GM18507 (cell line): Measurements from ENCODE around the gene KCNT1.

ENCODE experiments used
- DNase-seq: peaks from one replicate; pipeline ENCODE4 v3.0.0; 2011; ENCODE audit warnings: low read depth; ENCODE audit not compliant: insufficient read length; ENCODE audit errors: extremely low spot score
- FAIRE-seq: peaks from 2 replicates; lab custom pipeline; 2011; peaks lifted over from hg19 to GRCh38; lab: Jason Lieb, UNC

Gene KCNT1

GRCh38 chr9:135757356-135757755 lies 55.4 kb downstream of the KCNT1 start:
- no peak for FAIRE-seq
- no peak for DNase-seq

GRCh38 chr9:135758056-135758455 lies 56.1 kb downstream of the KCNT1 start:
- FAIRE-seq = no peak

DNA sequence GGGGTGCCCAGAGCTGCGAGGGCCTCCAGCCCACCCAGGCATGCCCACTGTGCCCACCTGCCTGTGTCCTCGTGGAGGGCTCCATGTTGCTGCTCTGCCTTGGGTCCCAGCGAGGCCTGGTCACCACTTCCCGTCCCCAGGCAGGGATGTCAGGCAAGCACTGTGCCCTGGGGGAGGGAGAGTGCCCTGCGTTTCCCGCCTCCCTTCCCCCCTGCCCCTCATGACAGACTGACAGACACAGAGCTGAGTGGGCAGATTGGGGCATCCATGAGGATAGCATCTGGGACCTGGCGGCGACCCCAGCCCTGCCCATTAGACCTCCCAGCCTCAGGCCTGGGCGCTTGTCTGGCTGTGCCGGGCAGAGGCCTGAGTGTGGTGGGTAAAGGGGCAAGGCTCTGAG lies 56.9 kb downstream of the KCNT1 start:
- FAIRE-seq (no peak), DNase-seq (no peak)

More at GRCh38 chr9:135758056-135758455, 56.1 kb downstream of the KCNT1 start:
- no peak for DNase-seq

- DNase-seq (no peak), FAIRE-seq (no peak)
Measured at GRCh38 chr9:135759676-135760300, 57.8 kb downstream of the KCNT1 start.

DNA sequence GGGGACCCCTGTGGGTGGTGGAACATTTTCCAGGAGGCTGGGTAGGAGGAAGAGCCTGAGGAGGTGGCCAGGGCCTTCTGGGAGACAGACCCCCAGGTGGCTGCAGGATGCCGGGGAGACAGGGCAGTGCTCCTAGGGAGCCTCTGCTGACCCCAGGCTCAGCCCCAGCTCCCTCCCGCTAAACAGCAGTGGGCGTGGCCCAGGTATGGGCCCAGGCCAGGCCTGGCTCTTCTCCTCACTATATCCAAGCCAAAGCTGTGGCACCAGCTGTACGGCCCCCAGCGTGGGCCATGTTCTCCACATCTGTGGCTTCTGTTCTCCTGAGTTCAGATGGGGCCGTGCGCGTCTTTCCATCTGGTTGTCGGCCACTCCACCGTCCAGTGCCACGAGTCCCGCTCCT lies 58.5 kb downstream of the KCNT1 start:
- no peak for DNase-seq
- no peak for FAIRE-seq

- DNase-seq = no peak
- FAIRE-seq = no peak
Measured at GRCh38 chr9:135761150-135761844, 59.3 kb downstream of the KCNT1 start.

DNA sequence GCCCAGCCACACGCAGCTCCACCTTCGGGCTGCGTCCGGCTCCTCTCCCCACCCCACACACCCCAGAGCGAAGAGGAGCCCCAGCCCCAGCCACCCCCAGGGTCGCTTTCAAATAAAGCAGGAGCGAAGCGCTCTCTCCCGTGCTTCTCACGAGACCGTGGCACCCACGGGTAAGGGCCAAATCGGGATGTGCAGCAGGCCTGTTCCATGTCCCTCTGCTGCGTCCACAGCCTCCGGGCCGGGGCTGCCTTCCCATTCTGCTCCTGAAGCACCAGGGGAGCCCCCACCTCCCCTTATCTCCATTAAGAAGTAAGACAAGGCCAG lies 59.8 kb downstream of the KCNT1 start:
- FAIRE-seq (no peak), DNase-seq (no peak)

DNA sequence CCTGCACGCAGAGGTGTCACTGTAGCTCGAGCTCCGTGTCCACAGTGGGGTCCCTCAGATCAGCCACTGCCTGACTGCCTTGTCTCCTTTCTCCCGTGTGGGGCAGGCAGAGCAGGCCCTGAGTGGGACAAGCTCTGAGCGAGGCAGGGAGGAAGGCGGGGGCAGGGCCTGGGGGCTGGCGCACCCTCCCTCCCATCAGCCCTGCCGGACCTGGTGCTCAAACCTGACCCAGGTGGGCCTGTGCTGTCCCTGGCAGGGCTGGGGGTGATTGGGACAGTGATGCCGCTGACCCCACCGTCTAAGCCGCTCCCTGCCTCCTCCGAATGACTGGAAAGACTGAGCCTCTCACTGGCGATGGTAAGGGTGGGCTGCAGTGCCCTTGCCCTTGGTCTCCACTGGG lies 60.9 kb downstream of the KCNT1 start:
- DNase-seq (no peak), FAIRE-seq (no peak)

GRCh38 chr9:135763716-135764446 lies 61.9 kb downstream of the KCNT1 start:
- no peak for DNase-seq

GRCh38 chr9:135764731-135765130 lies 62.7 kb downstream of the KCNT1 start:
- FAIRE-seq = no peak
- no peak for DNase-seq

More at GRCh38 chr9:135763716-135764446, 61.9 kb downstream of the KCNT1 start:
- FAIRE-seq = no peak

- FAIRE-seq (no peak), DNase-seq (no peak)
Measured at GRCh38 chr9:135765416-135765815, 63.4 kb downstream of the KCNT1 start.

DNA sequence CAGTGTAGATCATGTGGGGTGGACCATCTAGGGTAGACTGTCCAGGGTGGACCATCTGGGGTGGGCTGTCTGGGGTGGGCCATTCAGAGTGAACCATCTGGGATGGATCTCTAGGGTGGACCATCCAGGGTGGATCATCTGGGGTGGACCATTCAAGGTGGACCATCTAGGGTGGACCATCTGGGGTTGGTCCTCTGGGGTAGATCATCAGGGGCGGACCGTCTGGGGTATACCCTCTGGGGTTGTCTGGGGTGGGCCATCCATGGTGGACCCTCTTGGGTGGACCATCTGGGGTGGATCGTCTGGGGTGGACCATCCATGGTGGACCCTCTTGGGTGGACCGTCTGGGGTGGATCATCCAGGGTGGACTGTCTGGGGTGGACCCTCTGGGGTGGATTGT lies 64.3 kb downstream of the KCNT1 start:
- FAIRE-seq = no peak

DNA sequence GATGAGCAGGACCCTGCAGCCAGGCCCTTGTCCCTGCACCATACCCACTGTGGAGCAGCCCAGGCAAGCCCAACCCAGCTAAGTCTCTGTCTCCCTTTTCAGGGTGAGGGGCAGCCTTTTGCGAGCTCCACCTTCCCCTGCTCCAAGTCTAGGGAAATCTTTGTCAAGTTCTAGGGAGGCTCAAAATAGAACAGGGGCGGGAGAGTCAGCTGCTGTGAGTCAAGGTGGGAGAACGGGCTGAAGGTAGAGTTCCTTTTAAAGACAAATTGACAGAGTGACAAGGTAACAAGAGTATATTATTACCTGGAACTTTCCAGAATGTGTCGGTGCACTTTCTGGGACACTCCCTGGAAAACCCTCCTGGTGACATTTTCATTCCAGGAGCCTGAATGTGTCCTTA lies 64.7 kb downstream of the KCNT1 start:
- DNase-seq = no peak
- FAIRE-seq = no peak

More for the DNA sequence above, 64.3 kb downstream of the KCNT1 start:
- DNase-seq = no peak

DNA sequence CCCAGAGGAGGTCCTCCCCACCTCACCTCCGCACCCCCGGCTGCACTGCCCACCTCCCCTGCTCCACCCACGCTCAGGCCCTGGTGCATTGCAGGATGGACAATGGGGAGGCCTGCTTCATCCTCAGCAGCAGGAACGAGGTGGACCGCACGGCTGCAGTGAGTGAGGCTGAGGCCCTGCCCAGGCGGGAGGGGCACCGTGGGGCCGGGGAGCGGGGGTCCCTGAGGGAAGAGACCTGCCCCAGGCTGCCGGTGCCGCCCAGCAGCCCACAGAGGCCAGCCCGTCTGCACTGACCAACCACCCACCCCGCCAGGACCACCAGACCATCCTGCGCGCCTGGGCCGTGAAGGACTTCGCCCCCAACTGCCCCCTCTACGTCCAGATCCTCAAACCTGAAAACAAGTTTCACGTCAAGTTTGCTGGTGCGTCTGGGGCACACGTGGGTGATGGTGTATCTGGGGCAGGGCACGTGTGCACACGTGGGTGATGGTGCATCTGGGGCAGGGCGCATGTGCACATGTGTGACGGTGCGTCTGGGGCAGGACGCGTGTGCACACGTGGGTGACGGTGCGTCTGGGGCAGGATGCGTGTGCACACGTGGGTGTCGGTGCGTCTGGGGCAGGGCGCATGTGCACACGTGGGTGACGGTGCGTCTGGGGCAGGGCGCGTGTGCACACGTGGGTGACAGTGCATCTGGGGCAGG lies 66.7 kb downstream of the KCNT1 start:
- FAIRE-seq = no peak
- no peak for DNase-seq

GRCh38 chr9:135769489-135770202 lies 67.7 kb downstream of the KCNT1 start:
- DNase-seq (no peak), FAIRE-seq (no peak)

- DNase-seq = no peak
- no peak for FAIRE-seq
Measured at GRCh38 chr9:135770203-135770535, 68.2 kb downstream of the KCNT1 start.

GRCh38 chr9:135770771-135771170 lies 68.8 kb downstream of the KCNT1 start:
- FAIRE-seq = no peak
- DNase-seq = no peak

DNA sequence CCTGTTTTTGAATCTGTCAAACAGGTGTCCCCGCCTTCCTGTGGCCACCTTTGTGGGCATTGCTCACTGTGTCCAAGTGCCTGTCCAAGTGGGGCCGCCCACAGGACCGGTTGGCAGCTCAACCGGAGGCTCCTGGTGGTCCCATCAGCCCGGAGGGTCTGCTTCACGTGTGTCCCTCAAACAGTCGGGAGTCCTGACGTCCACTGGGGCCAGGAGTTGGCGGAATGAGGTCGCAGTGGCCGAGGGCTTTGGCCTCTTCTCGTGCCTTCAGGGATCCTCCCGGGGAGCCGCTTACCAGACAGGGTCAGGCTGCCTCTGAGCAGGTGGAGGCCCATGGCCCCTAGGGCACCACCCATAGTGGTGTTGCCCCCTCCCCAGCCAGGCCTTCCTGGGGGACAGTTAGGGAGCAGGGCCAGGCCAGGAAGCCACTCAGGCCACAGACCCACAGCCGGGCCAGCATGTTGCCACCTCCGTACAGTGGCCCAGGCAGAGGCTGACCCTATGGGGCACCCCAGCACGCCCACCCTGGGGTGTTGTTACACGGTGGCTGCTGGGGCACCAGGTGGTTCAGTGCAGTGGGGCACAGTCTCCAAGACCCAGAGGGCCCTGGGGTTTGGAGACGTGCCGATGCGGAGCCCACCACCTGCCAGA lies 69.5 kb downstream of the KCNT1 start:
- FAIRE-seq (no peak), DNase-seq (no peak)

DNA sequence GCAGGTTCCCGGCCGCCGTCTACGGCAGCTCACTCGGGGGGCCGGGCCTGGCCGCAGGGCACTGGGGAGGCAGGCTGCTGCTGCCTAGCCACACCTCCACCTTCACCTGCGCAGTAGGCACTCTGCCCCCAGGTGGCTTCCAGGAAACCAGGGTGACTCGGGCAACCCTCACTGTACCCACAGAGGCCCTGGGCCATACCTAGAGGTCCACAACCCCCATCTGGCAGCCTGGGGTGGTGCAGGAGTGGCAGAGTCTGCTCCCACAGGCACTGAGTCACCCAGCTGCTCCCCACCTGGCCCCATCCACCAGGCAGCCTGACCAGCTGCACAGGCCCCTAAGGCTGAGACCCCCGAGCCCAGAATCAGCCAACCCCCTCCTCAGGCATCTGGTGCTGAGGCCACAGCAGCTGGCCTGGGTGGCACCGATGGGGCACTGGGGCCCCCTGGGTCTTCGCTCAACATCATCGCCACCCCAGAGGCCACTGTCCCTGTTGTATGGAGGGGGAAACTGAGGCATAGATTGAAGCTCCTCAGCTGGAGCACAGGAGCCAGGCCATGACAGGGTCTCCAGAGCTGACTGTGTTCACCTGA lies 70.2 kb downstream of the KCNT1 start:
- FAIRE-seq = no peak
- no peak for DNase-seq
